ENCODE measurements around the gene TADA2A.
"Not testable (repeated sequence)": the region's sequence is repeated elsewhere in the genome, so short reads cannot be mapped to it uniquely, and the experiment has no call there.

TADA2A gene

GRCh38 chr17:37405955-37406634 lies 591 bp upstream of the TADA2A start:
- peak overlapping the region; percentile 85 to 87 for H3K4me3 ChIP-seq (ENCODE audit: low read depth in 1 of 2, low read length in 2 of 2)
- no peaks in the 10 kb centered on the region for H3K36me3 ChIP-seq (ENCODE audit: insufficient read depth, low read length)
- no peaks in the 10 kb centered on the region for H3K9me3 ChIP-seq (ENCODE audit: low read length)
- H3K9ac ChIP-seq (ENCODE audit: low read length) = peak overlapping the region; percentile 88
- H3K27me3 ChIP-seq (ENCODE audit: control insufficient read depth in 1 of 2, insufficient read depth in 2 of 2, low read length in 2 of 2) = no peaks in the 10 kb centered on the region
- peak overlapping the region; percentile 95 for H3K27ac ChIP-seq (ENCODE audit: low read depth, low read length)
- H3K4me1 ChIP-seq (ENCODE audit: insufficient read depth, low read length) = peaks cover 17% of the 10 kb centered on the region

- not testable (repeated sequence) for H3K9ac ChIP-seq (ENCODE audit: low read length); H3K9me3 ChIP-seq (ENCODE audit: low read length); H3K4me3 ChIP-seq (ENCODE audit: low read depth in 1 of 2, low read length in 2 of 2); H3K27me3 ChIP-seq (ENCODE audit: control insufficient read depth in 1 of 2, insufficient read depth in 2 of 2, low read length in 2 of 2); H3K36me3 ChIP-seq (ENCODE audit: insufficient read depth, low read length); H3K27ac ChIP-seq (ENCODE audit: low read depth, low read length)
- peaks cover 17% of the 10 kb centered on the region for H3K4me1 ChIP-seq (ENCODE audit: insufficient read depth, low read length)
Observed at GRCh38 chr17:37408145-37408479, 1.4 kb downstream of the TADA2A start.

GRCh38 chr17:37410357-37410756 lies 3.7 kb downstream of the TADA2A start:
- H3K27ac ChIP-seq (ENCODE audit: low read depth, low read length) = no peak overlapping the region
- no peaks in the 10 kb centered on the region for H3K27me3 ChIP-seq (ENCODE audit: control insufficient read depth in 1 of 2, insufficient read depth in 2 of 2, low read length in 2 of 2)
- H3K36me3 ChIP-seq (ENCODE audit: insufficient read depth, low read length) = peaks cover 11% of the 10 kb centered on the region
- peaks cover 7% of the 10 kb centered on the region for H3K4me1 ChIP-seq (ENCODE audit: insufficient read depth, low read length)
- no peaks in the 10 kb centered on the region for H3K9me3 ChIP-seq (ENCODE audit: low read length)
- H3K9ac ChIP-seq (ENCODE audit: low read length) = no peak overlapping the region
- no peak overlapping the region for H3K4me3 ChIP-seq (ENCODE audit: low read depth in 1 of 2, low read length in 2 of 2)

- H3K36me3 ChIP-seq (ENCODE audit: insufficient read depth, low read length) = peaks cover 11% of the 10 kb centered on the region
- H3K9ac ChIP-seq (ENCODE audit: low read length) = no peak overlapping the region
- H3K4me3 ChIP-seq (ENCODE audit: low read depth in 1 of 2, low read length in 2 of 2) = no peak overlapping the region
- no peak overlapping the region for H3K27ac ChIP-seq (ENCODE audit: low read depth, low read length)
- no peaks in the 10 kb centered on the region for H3K4me1 ChIP-seq (ENCODE audit: insufficient read depth, low read length)
- H3K27me3 ChIP-seq (ENCODE audit: control insufficient read depth in 1 of 2, insufficient read depth in 2 of 2, low read length in 2 of 2) = no peaks in the 10 kb centered on the region
- no peaks in the 10 kb centered on the region for H3K9me3 ChIP-seq (ENCODE audit: low read length)
Observed at GRCh38 chr17:37413875-37414519, 7.3 kb downstream of the TADA2A start.

- no peaks in the 10 kb centered on the region for H3K9me3 ChIP-seq (ENCODE audit: low read length)
Observed at GRCh38 chr17:37417852-37418251, 11.2 kb downstream of the TADA2A start.

GRCh38 chr17:37422971-37423625 lies 16.4 kb downstream of the TADA2A start:
- no peak overlapping the region for H3K4me3 ChIP-seq (ENCODE audit: low read depth in 1 of 2, low read length in 2 of 2)
- H3K36me3 ChIP-seq (ENCODE audit: insufficient read depth, low read length) = peaks cover 27% of the 10 kb centered on the region
- H3K9ac ChIP-seq (ENCODE audit: low read length) = no peak overlapping the region
- H3K4me1 ChIP-seq (ENCODE audit: insufficient read depth, low read length) = no peaks in the 10 kb centered on the region
- no peaks in the 10 kb centered on the region for H3K9me3 ChIP-seq (ENCODE audit: low read length)
- no peak overlapping the region for H3K27ac ChIP-seq (ENCODE audit: low read depth, low read length)
- H3K27me3 ChIP-seq (ENCODE audit: control insufficient read depth in 1 of 2, insufficient read depth in 2 of 2, low read length in 2 of 2) = no peaks in the 10 kb centered on the region

More at GRCh38 chr17:37417852-37418251, 11.2 kb downstream of the TADA2A start:
- H3K36me3 ChIP-seq (ENCODE audit: insufficient read depth, low read length) = peaks cover 11% of the 10 kb centered on the region
- no peak overlapping the region for H3K9ac ChIP-seq (ENCODE audit: low read length)
- H3K27me3 ChIP-seq (ENCODE audit: control insufficient read depth in 1 of 2, insufficient read depth in 2 of 2, low read length in 2 of 2) = no peaks in the 10 kb centered on the region
- H3K4me1 ChIP-seq (ENCODE audit: insufficient read depth, low read length) = no peaks in the 10 kb centered on the region
- H3K27ac ChIP-seq (ENCODE audit: low read depth, low read length) = no peak overlapping the region
- H3K4me3 ChIP-seq (ENCODE audit: low read depth in 1 of 2, low read length in 2 of 2) = no peak overlapping the region

DNA sequence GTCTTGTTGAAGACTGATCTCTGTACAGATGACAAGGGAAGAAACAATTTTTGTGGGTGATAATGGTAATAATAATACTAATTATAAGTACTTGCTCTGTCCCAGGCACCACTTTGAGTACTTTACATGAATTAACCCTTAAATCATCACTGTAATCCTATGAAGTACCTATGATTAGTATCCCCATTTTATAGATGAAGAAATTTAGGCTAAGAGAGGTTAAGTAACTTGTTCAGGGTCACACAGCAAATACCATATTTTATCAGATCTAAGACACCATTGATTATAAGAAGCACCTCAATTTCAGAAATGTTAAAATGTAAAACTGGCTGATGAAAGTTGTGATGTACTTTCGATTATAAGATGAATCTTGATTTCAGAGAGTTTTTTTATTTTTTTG lies 18.6 kb downstream of the TADA2A start:
- H3K9ac ChIP-seq (ENCODE audit: low read length) = no peak overlapping the region
- no peak overlapping the region for H3K27ac ChIP-seq (ENCODE audit: low read depth, low read length)
- no peaks in the 10 kb centered on the region for H3K4me1 ChIP-seq (ENCODE audit: insufficient read depth, low read length)
- no peaks in the 10 kb centered on the region for H3K9me3 ChIP-seq (ENCODE audit: low read length)
- H3K27me3 ChIP-seq (ENCODE audit: control insufficient read depth in 1 of 2, insufficient read depth in 2 of 2, low read length in 2 of 2) = no peaks in the 10 kb centered on the region
- no peak overlapping the region for H3K4me3 ChIP-seq (ENCODE audit: low read depth in 1 of 2, low read length in 2 of 2)
- peaks cover 29% of the 10 kb centered on the region for H3K36me3 ChIP-seq (ENCODE audit: insufficient read depth, low read length)

GRCh38 chr17:37429039-37429438 lies 22.4 kb downstream of the TADA2A start:
- H3K27me3 ChIP-seq (ENCODE audit: control insufficient read depth in 1 of 2, insufficient read depth in 2 of 2, low read length in 2 of 2) = no peaks in the 10 kb centered on the region
- H3K4me1 ChIP-seq (ENCODE audit: insufficient read depth, low read length) = no peaks in the 10 kb centered on the region
- no peak overlapping the region for H3K4me3 ChIP-seq (ENCODE audit: low read depth in 1 of 2, low read length in 2 of 2)
- peaks cover 29% of the 10 kb centered on the region for H3K36me3 ChIP-seq (ENCODE audit: insufficient read depth, low read length)
- no peak overlapping the region for H3K9ac ChIP-seq (ENCODE audit: low read length)
- H3K9me3 ChIP-seq (ENCODE audit: low read length) = no peaks in the 10 kb centered on the region
- no peak overlapping the region for H3K27ac ChIP-seq (ENCODE audit: low read depth, low read length)

GRCh38 chr17:37429453-37429852 lies 22.8 kb downstream of the TADA2A start:
- Histone ChIP-seq H3K36me3 (ENCODE audit: insufficient read depth, low read length) (peaks cover 29% of the 10 kb centered on the region), H3K9ac (ENCODE audit: low read length) (no peak overlapping the region), H3K4me1 (ENCODE audit: insufficient read depth, low read length) (no peaks in the 10 kb centered on the region), H3K4me3 (ENCODE audit: low read depth in 1 of 2, low read length in 2 of 2) (no peak overlapping the region), H3K27ac (ENCODE audit: low read depth, low read length) (no peak overlapping the region), H3K27me3 (ENCODE audit: control insufficient read depth in 1 of 2, insufficient read depth in 2 of 2, low read length in 2 of 2) (no peaks in the 10 kb centered on the region), H3K9me3 (ENCODE audit: low read length) (no peaks in the 10 kb centered on the region)

- Histone ChIP-seq H3K27ac (ENCODE audit: low read depth, low read length) (no peak overlapping the region), H3K36me3 (ENCODE audit: insufficient read depth, low read length) (peaks cover 24% of the 10 kb centered on the region), H3K9ac (ENCODE audit: low read length) (no peak overlapping the region), H3K4me1 (ENCODE audit: insufficient read depth, low read length) (no peaks in the 10 kb centered on the region), H3K27me3 (ENCODE audit: control insufficient read depth in 1 of 2, insufficient read depth in 2 of 2, low read length in 2 of 2) (no peaks in the 10 kb centered on the region), H3K4me3 (ENCODE audit: low read depth in 1 of 2, low read length in 2 of 2) (no peak overlapping the region), H3K9me3 (ENCODE audit: low read length) (no peaks in the 10 kb centered on the region)
Observed at GRCh38 chr17:37430051-37430627, 23.5 kb downstream of the TADA2A start.

- Histone ChIP-seq H3K27me3 (ENCODE audit: control insufficient read depth in 1 of 2, insufficient read depth in 2 of 2, low read length in 2 of 2) (no peaks in the 10 kb centered on the region), H3K9me3 (ENCODE audit: low read length) (no peaks in the 10 kb centered on the region), H3K27ac (ENCODE audit: low read depth, low read length) (no peak overlapping the region), H3K4me3 (ENCODE audit: low read depth in 1 of 2, low read length in 2 of 2) (no peak overlapping the region), H3K36me3 (ENCODE audit: insufficient read depth, low read length) (peaks cover 5% of the 10 kb centered on the region), H3K9ac (ENCODE audit: low read length) (no peak overlapping the region), H3K4me1 (ENCODE audit: insufficient read depth, low read length) (no peaks in the 10 kb centered on the region)
Observed at GRCh38 chr17:37432671-37433070, 26.0 kb downstream of the TADA2A start.
